Astrocyte of the cerebellum (primary cell): ENCODE measurements around the gene JAZF1.
"Not testable (repeated sequence)": the region's sequence is repeated elsewhere in the genome, so short reads cannot be mapped to it uniquely, and the experiment has no call there.

Experiments used
- DNase-seq: peaks from one replicate; pipeline ENCODE4 v3.0.0-alpha.2; 2011; ENCODE audit warnings: low read depth
- H3K4me3 ChIP-seq: 2 replicates; pipeline ENCODE4 v1.5.1; 2011; ENCODE audit warnings: mild to moderate bottlenecking, low read depth, low read length, moderate library complexity
- CTCF ChIP-seq: IDR thresholded peaks from 2 replicates; pipeline ENCODE4 v1.5.1; 2012; ENCODE audit warnings: low read length, low read depth, moderate library complexity, mild to moderate bottlenecking; ENCODE audit errors: missing control alignments
- in situ Hi-C: cut with HindIII; loops from 2 replicates; pipeline ENCODE4 v1.10.0; 2017; ENCODE audit warnings: low sequenced_read_pairs

The JAZF1 gene

GRCh38 chr7:28018856-28019465 lies 161.6 kb downstream of the JAZF1 start:
- no peak for DNase-seq
- H3K4me3 ChIP-seq, result no peak overlapping the region
- in situ Hi-C loops, result no loop called here
- TF ChIP-seq CTCF, result no peak

DNA sequence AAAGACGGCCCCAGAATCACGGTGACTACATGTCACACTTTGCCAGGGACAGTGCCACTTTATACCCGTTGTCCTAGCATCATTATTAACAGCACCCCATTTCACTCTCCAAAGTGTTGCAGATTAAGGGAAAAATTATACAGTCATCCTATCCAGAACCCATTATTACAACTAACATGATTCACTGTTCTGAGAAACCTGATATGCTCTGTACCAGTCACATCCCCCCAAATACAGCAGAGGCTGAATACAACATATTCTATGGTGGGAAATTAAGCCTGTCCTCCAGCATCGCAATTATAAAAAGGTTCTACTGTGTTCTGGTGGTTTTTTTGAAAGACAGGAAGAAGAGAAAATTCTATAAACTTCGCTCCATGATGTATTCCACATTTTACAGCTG lies 162.1 kb downstream of the JAZF1 start:
- in situ Hi-C loops, result no loop called here
- no peak overlapping the region for H3K4me3 ChIP-seq
- no peak for TF ChIP-seq CTCF
- DNase-seq, result no peak

- DNase-seq, result no peak
- H3K4me3 ChIP-seq, result no peak overlapping the region
- in situ Hi-C loops, result no loop called here
- no peak for TF ChIP-seq CTCF
Measured at GRCh38 chr7:28018020-28018419, 162.6 kb downstream of the JAZF1 start.

DNA sequence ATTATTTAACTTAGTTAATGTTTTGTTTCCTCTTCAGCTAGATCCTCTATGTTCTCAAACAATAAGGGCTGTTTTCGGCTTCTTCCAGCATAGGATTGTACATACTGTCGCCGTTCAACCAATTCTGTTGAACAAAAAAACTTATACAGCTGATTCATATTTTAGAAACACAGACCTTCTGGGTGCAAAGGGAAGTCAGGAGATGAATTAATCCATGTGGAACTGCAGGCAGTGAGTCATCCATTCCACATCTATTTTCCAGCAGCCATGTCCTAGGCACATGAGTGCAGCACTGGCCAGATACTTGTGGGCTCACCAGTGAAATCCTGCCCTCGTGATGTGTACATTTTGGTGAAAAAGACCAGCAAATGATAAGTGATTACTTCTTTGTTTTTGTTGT lies 163.2 kb downstream of the JAZF1 start:
- no peak for DNase-seq
- in situ Hi-C loops, result no loop called here
- TF ChIP-seq CTCF, result no peak
- H3K4me3 ChIP-seq, result no peak overlapping the region

DNA sequence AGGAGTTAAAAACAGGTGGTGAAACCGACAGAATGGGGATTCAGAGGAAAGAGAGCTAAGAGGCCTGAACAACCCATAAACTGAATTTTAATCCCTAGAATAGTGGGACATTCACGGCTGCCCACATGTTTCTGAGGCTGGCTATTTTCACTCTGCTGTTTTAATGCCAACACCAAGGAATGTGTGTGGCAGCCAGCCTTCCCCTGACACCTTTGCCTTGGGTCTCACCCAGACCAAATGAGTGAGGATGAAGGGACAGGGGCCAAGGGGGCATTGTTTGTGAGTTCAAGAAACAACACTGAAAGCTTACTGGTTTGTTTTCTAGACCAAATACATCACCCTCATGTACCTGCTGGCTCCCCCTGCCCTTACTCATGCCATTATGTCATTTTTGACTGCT lies 164.3 kb downstream of the JAZF1 start:
- no peak overlapping the region for H3K4me3 ChIP-seq
- no peak for TF ChIP-seq CTCF
- DNase-seq, result no peak
- in situ Hi-C loops, result no loop called here

- in situ Hi-C loops, result no loop called here
Measured at GRCh38 chr7:28015169-28015568, 165.4 kb downstream of the JAZF1 start.

DNA sequence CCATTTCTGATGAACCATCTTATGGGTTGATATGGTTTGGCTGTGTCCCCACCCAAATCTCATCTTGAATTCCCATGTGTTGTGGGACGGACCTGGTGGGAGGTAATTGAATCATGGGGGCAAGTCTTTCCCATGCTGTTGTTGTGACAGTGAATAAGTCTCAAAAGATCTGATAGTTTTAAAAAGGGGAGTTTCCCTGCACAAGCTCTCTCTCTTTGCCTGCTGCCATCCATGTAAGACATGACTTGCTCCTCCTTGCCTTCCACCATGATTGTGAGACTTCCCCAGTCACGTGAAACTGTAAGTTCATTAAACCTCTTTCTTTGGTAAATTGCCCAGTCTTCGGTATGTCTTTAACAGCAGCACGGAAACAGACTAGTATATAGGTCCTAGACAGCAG lies 166.3 kb downstream of the JAZF1 start:
- H3K4me3 ChIP-seq, in situ Hi-C loops, DNase-seq: not testable (repeated sequence)

More at GRCh38 chr7:28015169-28015568, 165.4 kb downstream of the JAZF1 start:
- H3K4me3 ChIP-seq, result no peak overlapping the region
- no peak for DNase-seq
- no peak for TF ChIP-seq CTCF
